AG08396 (cell line): ENCODE data around the gene SP5.
"Not testable (repeated sequence)": the region's sequence is repeated elsewhere in the genome, so short reads cannot be mapped to it uniquely, and the experiment has no call there.

Experiments used
- DNase-seq: peaks from one replicate; pipeline ENCODE4 v3.0.0; 2012; ENCODE audit warnings: low spot score, mixed read lengths

SP5 gene

DNA sequence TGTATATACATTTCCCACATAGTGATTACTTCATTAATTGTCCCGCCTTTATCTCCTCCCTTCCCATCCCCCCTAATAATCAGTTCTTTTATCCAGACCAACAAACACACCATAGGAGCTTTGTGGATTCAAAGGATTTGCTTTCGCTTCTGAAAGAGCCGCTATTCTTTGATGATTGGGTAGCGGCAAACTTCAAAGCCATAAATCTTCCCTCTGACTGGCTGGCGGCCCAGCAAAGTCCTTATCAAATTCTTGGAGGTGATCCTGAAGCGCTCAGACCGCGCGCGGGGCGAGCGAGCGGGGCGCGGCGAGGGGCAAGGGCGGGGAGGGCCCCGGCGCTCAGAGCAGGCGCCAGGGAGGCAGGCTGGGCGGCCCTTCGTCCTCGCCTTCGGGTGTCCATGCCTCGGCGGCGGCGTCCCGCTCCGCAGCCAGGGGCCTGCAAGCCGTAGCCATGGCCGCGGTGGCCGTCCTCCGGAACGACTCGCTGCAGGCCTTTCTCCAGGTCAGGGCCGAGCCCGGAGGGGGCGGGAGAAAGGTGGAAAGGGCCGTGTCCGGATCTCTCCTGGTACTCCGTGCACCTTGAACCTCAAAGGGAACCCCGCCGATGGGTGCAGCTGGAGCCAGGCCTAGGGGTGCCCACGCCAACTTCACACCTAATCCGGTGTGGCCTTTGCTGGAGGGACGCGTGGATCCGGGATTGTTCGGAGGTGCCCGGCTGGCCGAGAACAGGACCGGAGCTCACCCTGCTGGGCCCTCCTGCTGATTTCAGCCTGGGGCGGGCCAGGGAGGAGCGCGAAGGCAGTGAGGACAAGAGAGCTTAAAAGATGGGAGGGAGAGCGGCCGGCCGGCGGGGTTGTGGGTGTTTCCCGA lies at the start of gene SP5:
Gene SP5, plus strand, starts transcription at position 276 of the 870 bp plus-strand sequence. Its CDS starts 176 bp downstream, at position 452.
- peak; percentile 66 for DNase-seq

DNA sequence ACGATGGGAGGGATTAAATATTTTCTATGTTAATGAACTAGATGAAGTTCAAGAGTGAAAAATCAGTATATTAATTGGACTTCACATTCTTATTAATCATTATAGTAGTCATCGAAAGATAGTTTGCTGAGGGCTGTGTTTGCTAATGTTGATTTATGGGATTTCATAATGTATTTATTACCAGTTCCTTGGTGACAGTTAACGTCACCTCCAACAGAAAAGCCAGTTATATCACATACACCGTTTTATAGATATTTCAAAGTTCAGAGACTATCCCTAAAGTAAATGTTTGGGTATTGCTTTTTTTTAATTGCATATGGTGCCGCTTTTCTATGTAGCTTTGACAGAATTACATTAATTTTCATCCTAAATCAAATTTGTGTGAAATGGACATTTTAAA lies 49.4 kb upstream of the SP5 start:
- no peak for DNase-seq

DNA sequence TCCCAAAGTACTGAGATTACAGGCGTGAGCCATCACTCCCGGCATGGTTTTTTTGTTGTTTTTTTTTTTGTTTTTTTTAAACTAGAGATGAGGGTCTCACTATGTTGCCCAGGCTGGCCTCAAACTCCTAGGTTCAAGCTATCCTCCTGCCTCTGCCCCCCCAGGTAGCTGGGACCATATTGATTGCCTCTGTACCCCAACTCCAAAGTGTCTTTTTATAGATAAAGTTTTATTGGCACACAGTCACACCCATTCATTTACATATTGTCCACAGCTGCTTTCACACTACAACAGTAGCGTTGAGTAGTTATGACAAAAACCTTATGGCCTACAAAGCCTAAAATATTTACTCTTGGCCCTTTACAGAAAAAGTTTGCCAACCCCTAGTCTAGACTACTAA lies 45.2 kb upstream of the SP5 start:
- no peak for DNase-seq

DNA sequence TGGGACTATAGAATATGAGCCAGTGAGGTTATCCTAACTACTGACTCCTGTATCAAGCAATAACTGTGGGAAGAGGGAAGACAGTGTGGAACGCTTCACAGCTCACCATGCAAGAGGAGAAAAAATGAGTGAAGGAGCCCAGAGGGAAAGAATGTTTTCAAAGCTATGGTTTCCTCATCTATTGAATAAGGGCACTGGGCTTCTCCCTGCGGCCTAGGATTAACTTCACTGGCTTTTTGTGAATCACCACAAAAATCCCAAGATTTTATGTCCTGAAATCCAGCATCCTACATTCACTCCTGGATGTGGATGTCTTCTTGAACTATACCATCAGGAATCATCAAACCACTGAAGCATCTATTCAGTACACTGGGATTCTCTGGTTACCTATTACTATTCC lies 44.5 kb upstream of the SP5 start:
- no peak for DNase-seq

DNA sequence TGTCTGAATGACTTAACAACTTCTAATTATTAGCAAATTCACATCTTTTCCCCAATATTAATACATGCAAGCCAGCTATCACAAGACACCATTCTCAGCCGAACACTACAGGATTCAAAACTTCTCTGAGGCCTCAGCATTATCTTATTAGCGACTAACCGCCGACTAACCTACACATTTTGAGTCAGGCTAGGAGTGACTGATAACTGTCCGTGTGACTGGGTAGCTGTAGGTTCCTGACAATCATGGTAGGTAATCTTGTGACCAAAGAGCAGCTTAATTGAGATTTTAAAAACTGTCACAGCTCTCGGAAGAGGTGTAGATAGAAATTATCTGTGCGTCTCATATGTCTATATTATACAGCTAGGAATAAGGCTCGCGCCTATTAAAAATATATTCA lies 44.1 kb upstream of the SP5 start:
- no peak for DNase-seq

DNA sequence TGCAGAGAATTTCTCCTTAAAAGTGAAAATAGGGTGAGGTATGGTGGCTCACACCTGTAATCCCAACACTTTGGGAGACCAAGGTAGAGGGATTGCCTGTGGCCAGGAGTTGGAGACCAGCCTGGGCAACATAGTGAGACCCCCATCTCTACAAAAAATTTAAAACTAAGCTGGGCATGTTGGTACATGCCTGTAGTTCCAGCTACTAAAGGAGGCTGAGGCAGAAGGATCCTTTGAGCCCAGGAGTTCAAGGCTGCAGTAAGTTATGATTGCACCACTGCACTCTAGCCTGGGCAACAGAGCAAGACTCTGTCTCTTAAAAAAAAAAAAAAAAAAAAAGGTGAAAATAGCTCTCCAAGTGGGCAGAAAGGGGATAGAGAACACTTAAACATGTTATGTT lies 40.9 kb upstream of the SP5 start:
- DNase-seq = not testable (repeated sequence)

DNA sequence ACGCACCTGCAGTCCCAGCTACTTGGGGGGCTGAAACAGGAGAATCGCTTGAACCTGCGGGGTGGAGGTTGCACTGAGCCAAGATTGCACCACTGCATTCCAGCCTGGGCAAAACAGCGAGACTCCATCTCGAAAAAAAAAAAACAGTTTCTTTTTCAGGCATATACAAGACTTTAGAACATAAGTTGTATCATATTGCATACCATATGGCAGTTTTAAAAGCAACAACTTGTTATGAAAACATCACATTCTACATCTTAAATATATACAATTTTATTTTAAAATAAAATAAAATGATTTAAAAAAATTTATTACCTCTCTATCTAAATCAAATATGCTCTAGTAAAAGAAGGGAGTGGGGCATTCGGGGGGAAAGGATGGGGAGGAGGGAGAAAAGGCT lies 39.4 kb upstream of the SP5 start:
- no peak for DNase-seq

DNA sequence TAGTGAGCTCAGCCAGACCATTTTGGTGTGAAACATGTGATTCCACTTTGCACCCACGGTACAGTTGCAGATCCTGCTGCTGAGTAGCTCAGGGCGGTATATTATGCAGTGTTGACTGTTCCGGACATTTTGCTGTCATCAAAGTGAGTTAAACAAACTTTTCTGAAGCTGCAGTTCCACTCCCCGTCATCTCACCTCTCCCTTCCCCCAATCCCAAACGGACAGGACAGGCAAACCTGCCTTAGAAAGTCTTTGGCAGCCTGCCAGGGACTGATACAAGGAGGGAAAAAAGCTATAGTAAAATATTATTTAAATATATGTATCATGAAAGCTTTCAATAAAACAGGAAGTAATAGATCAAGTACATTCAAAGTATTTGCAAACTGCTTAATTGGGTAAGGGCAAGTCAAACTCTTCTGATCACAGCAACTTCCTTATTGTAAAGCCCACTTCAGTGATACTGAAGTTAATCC lies 35.5 kb upstream of the SP5 start:
- no peak for DNase-seq

DNA sequence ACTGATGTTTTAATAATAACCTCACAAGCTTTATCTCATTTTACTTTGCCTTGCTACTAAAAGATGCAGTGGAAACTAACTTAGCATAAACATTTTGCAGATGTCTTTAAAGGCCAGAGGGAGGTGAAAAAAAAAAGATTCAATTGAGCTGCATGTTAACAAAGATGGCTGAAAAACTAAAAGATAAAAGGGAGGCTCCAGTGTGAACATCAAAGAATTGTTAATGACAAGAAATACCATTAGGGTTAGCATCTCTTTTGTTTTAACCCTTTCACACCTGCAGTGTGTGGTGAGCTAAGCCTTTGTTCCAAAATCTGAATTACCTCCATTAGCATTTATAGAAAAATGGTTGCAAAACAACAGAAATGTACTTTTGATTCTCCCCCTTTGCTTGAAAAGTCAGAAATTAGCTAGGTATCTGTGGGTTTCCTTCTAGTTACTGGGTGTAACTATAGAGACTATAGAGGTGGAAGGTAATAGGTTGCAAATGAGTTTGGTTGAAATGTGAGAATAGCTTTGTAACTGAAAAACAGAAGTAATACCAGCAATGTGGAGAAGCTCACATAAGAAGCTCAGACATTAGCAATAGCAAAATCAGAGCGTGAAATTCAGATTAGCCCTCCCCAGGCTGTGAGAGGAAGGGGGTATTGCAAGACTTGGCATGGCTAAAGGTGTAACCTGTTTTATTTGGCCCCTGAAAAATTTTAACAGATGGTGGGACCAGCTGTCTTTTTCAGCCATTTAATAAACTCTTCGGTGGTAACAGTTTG lies 34.8 kb upstream of the SP5 start:
- no peak for DNase-seq

DNA sequence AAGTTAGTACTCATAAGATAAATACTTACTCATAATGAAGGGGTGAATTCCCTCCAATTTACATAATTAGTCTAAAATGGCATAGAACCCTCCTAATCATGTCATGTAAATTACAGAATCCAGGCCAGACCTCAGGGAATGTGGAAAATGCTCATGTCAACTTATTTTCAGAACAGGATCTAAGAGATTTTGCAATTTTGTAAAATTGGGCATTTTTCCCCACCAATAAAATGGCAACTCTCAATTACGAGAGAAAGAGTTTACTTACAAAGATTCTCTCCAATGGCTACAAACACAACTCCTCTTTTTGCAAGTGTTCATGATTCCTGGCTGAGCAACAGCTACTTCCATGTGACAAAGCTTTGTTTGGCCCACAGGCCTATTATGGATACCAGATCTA lies 33.8 kb upstream of the SP5 start:
- no peak for DNase-seq

DNA sequence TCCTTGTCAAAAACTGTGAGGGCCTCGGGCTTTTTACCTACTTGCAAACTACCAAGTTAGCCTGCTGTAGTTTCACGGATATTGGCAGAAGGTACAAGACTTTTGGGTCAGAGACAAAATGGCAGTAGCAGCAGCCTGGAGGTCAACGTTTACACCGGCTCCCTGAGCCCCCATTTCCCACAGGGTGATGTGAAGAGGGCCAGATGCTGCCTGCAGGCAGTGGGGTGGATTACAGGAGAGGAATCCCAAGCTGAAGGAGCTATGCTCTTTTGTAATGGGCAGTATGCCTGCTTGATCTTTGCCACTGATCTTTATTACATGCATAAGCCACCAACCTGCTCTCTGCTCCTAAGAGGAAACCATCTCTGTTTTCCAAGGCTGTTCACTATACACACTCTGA lies 29.5 kb upstream of the SP5 start:
- no peak for DNase-seq

DNA sequence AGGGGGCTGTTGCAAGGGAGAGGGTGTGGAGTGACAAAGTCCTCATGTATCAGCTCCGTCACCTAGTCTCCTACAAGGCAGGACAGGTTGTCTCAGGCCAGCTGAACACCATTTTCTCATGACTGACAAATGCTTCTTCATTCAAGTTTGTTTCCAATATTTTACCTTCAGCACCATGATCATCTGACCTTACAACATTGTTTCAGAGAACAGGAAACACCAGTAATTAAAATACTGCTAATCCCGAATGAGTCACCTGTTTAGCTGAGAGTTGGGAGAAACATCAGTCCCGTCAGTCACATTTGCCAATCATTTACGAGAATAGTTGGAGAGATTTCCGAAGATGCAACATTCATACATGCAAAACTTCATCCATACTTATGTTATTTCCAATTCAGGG lies 25.7 kb upstream of the SP5 start:
- DNase-seq = no peak

DNA sequence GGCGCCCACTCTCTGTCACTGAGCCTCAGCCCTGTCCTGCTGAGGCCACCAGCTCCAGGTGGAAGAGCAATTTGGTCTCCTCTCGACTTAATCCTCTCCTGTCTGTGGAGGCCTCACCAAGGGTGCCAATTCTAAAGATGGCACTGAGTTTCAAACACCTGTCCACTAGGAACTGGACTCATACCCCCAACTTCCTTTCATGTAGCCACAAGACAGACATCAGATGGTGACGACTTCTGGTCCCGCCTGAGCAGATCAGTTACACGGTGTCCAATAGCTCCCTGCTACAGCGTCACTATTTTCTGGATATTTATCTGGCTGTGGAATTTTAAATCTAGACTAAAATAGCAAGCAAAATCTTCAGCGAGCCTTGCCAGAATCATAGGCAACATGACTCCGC lies 24.5 kb upstream of the SP5 start:
- no peak for DNase-seq

DNA sequence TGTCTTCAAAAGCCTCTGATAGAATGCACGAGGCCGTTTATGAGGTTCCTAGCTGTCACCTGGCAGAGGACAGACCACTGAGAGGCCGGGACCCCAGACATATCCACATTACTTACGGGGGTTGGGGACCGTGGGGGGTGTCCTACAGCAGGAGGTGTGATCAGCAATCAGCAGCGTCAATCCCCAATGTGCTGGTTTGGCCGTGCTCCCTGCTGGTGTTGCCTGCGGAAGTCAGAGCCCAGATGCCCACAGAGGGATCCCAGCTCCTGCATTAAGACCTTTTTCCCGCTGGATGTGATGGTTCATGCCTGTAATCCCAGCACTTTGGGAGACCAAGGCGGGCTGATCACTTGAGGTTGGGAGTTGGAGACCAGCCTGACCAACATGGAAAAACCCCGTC lies 20.8 kb upstream of the SP5 start:
- no peak for DNase-seq

DNA sequence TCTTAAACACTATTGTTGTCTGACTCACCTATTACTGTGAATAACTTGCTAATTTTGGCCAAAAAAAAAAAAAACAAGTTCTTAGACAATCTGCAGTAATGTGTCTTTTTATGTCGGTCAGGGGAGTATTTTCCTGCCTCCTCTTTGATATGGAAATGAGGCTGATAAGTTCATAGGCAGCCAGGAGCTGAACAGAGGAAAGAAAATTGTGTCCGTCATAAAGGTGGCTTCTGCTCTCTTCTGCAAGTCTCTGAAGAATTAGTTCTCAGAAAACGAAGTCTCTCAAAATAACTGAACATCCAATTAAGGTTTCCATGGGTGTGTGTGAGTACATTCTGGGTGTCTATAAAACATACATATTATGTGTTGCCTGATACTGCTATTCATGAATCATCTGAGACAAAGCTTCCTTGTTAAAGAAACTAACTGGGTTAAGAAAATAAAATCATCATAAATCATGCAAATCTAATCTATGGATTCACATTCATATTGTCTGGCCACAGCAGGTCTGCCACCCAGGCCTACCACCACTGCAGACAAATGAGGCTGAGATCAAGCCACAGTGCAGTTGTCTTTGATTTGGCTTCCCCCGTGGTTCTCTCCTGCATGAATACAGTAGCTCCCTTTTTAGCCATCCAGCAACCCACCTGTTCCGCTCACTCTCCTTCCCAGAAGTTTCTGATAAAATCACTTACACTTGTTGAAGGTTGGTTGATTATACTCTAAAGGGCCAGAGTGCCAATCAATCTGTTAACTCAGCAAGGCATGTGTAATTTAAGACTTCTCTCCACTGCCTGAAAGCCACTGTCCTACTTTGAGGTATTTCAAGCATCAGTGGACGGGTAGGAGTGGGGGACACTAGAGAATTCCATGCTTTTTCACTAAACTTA lies 19.4 kb upstream of the SP5 start:
- DNase-seq = no peak

DNA sequence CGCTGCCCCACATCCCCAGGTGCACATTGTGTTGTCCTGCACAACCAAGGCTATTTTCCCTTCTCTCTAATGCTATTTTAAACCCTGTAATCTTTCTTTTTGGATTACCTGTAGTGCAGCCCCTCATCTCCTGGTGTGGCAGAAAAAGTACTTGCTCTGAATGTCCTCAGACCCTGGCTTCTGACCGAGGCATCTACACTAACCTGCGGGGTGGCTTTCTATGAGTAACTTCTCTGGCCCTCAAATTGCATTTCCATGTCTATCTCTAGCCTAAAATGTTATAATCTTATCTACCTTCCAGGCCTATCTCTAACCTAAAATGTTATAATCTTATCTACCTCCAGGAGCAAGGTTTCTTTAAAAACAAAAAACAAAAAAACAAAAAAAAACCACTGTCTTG lies 18.2 kb upstream of the SP5 start:
- no peak for DNase-seq

DNA sequence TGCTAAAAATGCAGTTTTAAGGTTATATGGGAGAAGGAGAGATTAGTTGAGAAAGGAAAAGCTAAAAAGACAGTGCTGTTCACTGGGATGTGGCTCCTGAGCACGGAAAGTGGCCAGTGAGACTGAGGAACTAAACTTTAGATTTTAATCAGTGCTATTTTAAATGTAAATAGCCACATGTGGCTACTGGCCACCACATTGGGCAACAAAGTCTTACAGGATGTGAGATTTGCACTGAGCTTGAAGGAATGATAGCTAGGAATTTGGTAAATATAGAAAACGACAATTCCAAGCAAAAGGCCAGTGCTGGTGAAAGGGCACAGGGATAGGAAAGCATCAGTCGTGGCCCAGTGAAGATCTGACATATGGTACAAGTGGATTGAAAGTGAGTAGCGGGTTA lies 14.1 kb upstream of the SP5 start:
- DNase-seq = no peak

DNA sequence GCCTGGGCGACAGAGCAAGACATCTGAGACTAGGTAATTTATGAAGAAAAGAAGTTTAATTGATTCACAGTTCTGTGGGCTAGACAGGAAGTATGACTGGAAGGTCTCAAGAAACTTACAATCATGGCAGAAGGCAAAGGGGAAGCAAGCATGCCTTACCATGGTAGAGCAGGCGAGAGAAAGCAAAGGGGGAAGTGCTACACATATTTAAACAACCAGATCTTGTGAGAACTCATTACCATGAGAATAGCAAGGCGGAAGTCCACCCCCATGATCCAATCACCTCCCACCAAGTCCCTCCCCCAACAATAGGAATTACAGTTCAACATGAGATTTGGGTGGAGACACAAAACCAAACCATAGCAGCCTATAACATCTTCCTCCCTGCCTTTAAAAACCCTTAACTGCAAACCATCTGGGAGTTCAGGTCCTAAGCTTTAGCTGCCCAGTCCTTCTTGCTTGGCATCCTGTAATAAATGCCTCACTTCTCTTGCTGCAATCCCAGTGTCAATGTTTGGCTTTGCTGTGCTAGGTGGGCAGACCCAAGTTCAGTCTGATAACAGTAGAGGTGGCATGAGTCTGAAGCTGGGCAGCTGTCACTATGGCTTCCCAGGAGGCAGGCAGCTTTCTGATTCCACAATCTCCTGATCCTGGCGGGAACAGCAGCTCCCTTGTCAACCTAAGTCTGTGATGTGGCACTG lies 11.2 kb upstream of the SP5 start:
- no peak for DNase-seq

DNA sequence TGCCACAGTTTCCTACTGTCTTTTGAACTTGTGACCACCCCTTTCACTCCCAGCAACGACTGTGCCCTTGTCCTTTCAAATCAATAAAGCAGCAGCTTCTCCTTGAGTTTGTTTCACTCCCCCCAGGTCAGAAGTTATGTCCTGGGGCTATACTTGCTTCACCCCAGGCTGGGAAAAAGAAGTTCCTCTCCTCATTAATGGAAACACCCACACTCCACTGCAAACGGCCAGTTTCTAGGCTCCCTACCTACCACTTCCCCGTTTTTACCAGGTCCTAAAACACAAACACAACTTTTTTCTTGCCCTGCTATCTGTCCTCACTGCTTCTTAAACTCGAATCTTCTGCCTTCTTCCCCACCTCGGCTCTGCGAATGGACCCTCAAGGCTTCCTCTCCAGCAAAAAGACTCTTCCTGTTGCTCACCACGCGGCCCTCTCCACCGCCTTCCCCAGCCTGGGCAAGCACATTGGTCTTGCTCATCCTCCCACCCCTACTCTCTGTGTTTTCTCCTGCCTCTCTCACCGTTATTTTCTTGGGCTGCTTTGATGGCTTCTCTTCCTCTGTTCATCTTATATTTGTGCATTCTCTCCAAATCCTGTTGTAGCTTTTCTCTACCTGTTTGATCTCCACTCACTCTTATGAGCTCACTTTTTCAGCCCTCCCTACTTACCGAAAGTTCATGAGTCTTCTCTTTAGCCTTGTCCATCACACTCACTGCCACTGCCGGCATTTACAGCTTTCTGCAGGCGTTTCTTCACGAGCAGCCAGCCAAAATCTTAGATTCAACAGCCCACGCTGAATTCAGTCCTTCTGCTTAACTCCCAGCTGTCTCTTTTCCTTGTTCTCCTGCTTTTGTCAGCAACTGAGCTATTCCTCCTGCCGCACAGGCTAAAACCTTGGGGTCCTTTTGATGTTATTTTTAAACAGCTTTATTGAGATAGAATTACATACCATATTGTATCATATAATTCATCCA lies 7.0 kb upstream of the SP5 start:
- no peak for DNase-seq

DNA sequence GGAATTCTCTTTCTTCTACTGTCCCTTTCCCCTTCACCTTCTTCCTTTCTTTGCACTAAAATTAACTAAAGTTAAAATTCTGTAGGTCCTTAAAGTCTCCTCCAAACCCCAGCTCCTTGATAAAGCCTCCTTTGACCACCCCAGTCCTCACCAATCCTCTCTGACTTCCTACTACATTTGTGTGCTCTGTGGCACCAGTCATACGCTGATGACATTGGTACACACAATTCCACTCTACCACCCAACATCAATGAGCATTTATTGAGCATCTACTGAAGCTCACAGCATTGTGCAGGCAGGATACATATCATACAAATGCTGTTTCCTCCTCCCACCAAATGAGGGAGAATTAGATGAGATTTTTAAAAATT lies 4.5 kb upstream of the SP5 start:
- no peak for DNase-seq
